Measurements from ENCODE around the gene PTPRD.
"Not testable (repeated sequence)": the region's sequence is repeated elsewhere in the genome, so short reads cannot be mapped to it uniquely, and the experiment has no call there.

The PTPRD gene

DNA sequence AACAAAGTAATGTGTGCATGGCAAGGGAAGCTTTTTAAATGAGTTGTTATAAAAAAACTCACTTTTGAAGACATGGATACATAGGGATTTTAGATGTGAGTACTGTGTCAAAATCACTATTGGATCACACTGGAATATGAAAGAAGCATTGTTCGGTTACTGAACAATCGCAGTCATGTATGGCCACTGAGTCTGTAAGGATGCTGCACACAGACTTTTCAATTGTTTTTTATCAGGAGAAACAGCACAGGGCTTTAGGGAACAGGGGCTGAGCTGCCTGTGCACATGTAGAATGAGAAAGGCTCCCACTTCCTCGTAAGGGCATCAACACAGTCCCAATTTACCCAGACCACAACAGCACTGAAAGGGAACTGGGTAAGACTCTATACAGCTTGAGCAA lies 1479.3 kb downstream of the PTPRD start:
- H3K27ac ChIP-seq: no peak overlapping the region
- DNase-seq (ENCODE audit: low read depth, low spot score): no peak

DNA sequence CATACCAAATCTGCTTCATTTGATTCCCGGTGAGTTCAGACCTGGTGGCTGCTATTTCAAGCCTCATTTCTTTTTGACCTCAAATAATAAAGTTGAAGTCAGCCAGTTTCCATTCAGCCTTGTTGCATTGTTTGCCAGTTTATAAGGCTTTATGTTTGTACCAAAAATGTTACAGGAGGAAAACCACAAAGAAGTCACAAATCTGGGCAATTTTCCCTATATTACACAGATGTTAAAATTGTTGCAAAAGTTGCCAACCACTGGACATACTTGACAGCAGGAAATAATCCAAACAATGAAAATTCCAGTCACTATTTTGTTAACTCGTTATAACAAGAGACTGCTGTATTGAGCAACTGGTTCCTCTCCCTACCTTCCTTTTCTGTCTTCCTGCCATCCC lies 1488.2 kb downstream of the PTPRD start:
- DNase-seq (ENCODE audit: low read depth, low spot score): no peak
- no peak overlapping the region for H3K27ac ChIP-seq

DNA sequence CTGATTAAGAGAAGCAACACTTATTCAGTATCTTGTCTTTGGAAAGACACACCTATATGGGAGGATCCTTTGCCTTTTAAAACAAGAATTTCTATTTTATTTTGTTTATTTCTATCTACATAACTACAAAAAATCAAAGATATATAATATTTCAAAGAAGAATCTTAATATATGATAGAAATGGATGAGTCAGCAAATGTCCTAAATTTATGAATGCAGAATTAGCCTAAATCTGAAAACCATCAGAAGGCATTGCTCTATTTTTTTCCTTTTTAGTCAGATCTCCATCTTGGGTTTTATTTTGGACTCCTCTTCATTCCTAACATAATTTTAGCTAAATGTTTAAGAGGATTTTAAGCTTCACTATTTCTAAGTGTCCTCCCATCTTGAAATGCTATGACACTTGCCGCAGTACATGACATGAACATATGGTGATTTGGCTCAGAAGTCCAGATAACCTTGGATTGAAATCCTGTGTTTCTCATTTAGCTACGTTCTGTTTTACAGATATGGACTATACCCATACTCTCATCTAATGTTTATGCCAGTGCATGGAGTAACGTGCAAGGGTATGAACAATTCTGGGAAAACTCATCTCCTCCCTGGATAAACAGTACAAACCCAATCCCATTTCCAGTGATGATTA lies 1490.4 kb downstream of the PTPRD start:
- DNase-seq (ENCODE audit: low read depth, low spot score): no peak
- no peak overlapping the region for H3K27ac ChIP-seq

DNA sequence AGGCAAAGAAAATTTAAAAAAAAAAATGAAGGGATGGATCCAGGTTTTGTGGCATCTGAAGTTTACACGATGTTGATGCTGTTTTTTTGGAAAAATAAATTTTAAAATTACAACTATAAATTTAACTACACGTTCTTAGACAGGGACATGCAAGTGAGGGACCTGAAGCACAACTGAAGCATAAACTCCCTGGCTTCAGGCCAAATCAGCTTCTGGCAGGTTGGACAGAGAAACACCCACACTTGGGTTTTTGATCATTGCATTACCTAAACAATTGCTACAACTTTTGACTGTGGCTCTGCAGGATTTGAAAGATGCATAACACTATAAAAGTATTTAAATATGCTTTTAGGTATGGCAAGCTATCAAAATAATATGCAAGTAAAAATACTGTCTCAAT lies 1494.9 kb downstream of the PTPRD start:
- H3K27ac ChIP-seq: no peak overlapping the region
- DNase-seq (ENCODE audit: low read depth, low spot score): no peak

DNA sequence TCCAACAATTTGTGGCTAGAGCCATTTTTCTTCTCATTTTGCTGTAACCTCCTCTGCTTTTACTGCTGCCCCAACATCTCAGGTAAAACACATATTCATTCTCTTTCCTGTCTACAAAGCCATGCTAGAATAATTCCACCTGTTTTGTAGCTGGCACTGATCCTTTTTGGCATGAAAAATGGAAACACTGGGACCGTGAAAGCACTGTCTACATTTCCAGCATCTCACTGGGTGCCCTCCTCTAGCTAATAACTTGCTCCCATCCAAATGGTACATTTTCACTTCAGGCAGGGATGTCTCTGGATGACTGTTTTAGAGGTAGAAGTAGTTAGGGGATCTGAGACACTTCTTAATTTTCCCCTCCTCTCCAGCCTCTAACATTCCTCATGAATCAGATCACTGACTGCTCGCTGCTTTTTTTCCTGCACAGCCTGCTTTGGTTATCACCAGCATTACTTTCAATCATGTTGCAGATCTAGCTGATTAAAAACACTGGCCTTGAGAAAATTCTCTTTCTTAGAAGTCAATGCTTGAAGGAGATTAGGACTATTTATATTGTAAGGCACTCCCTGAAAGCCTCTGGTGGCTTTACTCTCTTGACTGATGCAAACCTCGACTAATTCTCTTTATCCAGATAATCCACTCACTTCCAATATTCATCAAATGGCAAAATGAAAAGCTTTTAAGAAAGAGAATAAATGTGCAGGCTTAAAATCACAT lies 1500.6 kb downstream of the PTPRD start:
- H3K27ac ChIP-seq: no peak overlapping the region
- DNase-seq (ENCODE audit: low read depth, low spot score): no peak

DNA sequence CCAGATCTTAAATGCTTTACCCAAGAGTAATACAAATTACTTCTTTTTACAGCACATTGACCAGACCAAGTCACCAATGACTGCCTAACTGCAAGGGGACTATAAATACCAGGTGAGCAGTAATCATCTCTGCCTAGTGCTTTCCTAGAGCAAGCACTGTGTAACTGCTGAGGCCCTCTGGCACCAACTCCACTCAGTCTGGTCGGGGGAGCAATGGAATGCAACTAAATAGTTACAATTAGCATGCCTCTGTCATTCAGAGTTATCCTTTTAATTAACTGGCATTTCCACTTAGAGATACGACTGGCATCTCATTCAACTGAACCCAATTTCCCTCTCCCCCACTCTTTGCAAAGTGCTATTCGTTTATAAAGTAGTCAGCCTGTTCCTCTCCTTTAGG lies 1504.2 kb downstream of the PTPRD start:
- no peak overlapping the region for H3K27ac ChIP-seq
- no peak for DNase-seq (ENCODE audit: low read depth, low spot score)

DNA sequence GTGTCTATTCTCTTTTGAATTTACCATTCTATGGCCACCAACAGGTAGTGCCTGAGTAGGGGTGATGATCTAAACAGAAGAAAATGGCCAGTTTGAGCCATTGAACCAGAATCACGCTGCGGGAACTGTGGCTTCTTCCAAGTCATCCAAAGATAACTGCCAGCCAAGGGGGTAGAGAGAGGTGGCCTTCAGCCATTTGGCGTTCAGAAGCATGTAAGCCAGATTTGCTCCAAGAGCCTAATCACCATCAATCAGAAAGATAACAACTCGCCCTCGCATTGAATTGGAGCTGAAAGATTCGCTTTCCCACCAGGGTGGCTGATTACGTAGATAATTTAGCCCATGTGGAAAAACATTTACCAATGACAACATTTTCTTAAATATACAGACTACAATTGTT lies 1510.5 kb downstream of the PTPRD start:
- H3K27ac ChIP-seq: no peak overlapping the region
- no peak for DNase-seq (ENCODE audit: low read depth, low spot score)

DNA sequence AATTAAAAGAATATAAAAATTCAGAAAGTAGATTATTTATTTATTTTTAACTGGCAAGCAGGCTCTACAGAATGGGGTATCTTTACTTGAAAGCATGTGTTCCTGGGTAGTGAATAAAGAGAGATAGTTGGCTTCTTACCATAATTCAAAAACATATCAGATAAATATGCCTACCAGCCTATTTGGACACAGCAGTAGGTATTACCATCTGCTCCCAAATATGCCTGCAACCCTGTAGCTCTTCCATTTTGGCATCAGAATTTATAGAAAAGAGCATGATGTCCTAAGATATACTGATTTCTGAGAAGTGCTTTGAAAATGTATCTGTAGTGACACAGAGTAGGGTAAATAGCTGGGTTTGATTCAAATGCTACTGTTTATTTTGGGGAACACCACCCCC lies 1512.7 kb downstream of the PTPRD start:
- no peak for DNase-seq (ENCODE audit: low read depth, low spot score)
- no peak overlapping the region for H3K27ac ChIP-seq

DNA sequence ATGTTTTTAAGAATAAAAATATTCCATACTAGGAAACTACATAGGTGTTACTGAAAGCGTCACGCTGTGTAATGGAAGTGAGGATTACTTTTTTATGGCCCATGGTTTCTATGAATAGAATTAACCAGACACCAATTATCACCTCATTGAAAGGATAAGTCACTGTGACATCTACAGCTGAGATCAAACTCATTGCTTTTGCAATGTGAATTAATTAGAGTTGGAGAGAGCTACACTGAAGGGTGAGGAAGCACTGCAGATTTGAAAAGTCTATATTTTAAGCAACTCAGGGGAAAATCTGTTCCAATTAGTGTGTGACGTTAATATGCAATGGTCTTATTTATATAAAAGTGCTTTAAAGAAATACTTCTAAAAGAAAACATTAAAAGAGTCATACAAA lies 1513.2 kb downstream of the PTPRD start:
- no peak for DNase-seq (ENCODE audit: low read depth, low spot score)

DNA sequence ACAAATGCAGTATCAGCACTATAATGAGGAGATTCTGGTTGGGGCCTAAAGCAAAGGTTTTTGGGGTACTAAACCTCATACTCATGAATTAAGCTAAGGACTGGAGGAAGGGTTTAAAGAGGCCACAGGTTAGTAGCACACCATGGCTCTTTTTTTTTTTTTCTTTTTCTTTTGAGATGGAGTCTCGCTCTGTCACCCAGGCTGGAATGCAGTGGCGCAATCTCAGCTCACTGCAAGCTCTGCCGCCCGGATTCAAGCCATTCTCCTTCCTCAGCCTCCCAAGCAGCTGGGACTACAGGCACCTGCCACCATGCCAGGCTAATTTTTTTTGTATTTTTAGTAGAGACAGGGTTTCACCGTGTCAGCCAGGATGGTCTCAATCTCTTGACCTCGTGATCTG lies 1515.5 kb downstream of the PTPRD start:
- not testable (repeated sequence) for H3K27ac ChIP-seq; DNase-seq (ENCODE audit: low read depth, low spot score)

More for the DNA sequence above, 1513.2 kb downstream of the PTPRD start:
- H3K27ac ChIP-seq: no peak overlapping the region

DNA sequence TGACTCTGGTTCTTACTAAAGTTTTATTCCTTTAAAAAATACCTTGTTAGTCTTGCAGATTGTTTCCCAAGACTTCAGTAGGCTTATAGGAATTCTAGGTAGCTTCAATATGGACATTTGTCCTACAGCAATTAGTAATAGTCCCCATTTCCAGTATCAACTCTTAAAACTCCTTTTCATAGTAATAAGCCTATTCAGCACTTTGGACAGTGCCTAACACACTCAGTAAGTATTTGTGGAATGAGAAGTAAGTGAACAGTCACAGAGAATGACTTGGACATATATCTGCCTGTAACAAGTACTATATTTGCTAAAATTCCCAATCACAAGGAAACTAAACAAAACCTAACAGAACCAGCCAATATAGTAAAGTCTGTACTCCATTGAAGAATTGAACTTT lies 1521.4 kb downstream of the PTPRD start:
- H3K27ac ChIP-seq: no peak overlapping the region
- no peak for DNase-seq (ENCODE audit: low read depth, low spot score)

DNA sequence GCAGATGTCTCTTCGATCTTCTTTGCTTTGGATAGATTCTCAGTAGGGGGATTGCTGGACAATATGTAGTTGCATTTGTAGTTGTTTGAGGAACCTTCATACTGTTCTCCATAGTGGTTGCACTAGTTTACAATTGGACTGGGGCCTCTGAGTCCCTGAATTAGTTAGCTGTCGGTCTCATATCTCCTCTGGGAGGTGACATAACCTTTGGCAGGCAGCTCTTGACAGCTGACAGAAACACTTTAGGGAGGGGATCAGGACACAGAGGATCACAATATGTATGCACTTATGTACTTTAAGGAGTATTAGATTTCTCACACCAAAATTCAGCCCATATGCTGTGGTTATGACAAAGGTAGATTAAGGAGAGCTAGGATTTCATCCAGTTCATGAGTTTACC lies 1533.3 kb downstream of the PTPRD start:
- DNase-seq (ENCODE audit: low read depth, low spot score): no peak
- no peak overlapping the region for H3K27ac ChIP-seq

DNA sequence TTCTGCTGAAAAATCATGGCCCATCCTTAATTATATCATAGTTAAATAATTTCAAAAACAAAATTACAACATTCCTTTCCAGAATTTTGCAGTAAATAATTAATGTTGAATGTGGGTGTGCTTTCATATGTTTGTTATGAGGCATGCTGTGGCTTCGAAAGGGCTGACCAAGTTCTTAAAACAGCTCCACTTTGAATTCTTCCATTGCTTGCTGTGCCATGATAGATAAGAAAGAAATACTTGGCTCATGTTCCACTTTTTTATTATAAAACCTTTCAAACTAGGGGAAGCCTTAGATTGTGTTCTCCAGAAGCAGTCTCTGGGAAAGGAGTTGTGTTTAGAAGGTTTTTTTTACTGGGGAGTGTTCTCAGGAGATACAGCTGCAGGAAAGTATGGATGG lies 1534.5 kb downstream of the PTPRD start:
- no peak overlapping the region for H3K27ac ChIP-seq
- DNase-seq (ENCODE audit: low read depth, low spot score): no peak

DNA sequence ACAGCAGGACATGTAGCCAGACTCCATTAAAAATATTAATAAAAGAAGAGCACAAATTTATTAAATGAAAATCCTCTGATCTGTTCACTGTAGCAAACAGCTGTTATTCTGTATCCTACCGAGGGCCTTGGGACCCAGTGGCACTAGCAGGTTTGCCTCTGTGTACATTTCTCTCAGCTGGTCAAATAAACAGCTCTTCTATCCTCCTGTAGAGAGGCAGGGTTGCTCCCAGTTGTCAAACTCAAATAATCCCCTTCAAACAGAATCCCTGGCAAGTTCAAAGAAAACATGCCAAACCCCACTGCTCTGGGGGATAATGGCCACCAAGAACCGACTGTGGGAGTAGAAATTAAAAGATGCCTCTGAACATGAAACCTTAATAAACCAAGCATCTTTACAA lies 1551.2 kb downstream of the PTPRD start:
- no peak for DNase-seq (ENCODE audit: low read depth, low spot score)
- no peak overlapping the region for H3K27ac ChIP-seq

DNA sequence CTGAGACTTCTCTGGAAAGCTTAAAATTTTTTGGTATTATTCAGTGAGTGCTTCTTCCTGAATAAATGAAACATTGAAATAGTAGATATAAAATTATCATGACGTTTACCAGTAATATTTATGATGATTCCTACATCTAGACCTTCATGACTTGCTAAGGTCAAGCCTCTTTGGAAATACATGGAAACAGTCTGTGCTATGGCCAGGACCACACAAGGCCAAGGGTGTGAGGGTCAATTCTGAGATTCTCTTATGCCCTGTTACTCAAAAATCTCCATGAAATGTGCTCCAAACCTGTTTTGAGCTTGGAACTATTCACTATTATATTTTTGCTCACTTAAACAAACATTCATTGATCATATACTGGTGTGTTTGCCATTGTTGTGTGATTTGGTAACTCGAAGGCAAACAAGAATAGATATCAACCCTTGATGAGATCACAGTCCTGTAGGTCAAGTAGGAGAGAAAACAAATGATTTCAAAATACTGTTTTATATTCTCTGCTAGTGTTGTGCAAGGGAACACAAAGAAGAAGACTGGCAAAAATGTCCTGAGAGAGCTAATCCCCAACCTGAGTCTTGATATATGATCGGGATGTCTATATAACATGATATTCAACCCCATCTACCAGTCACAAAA lies 1558.3 kb downstream of the PTPRD start:
- H3K27ac ChIP-seq: no peak overlapping the region
- no peak for DNase-seq (ENCODE audit: low read depth, low spot score)

DNA sequence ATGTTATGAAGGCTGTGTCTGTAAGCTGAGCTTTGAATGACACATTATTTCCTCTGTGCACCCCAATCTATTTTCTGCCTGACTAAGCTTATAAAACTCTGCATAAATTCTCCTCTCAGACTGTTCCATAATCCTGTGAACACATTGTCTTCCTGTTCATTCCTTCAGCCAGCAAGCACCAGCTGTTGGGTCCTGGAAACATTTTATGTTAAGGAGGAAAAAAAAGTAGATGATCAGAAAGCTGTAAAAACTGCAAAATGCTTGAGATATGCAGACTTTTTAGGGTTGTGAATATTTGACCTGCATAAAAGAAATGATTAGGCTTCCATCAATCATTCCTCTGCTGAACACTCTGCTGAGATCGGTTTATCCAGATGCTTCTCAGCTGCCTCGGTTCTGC lies 1567.2 kb downstream of the PTPRD start:
- H3K27ac ChIP-seq: no peak overlapping the region
- no peak for DNase-seq (ENCODE audit: low read depth, low spot score)

DNA sequence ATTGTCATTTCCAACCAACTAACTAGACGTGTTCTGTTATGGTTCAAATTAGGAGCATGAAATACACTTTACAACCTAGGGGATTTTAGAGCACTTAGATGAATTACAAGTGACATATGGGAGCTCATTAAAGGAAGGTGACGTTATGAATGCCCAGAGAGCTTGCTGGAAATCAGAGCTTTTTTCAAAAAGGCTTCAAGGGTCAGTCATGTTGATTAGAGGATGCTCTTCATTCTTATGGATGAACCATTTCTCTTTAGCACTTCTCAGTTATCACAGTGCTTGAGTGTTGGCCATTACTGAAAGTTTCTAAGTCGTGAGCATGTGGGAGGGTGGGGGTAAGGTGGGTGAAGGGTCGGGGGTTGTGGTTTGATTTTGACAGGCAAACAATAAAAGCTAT lies 1567.7 kb downstream of the PTPRD start:
- DNase-seq (ENCODE audit: low read depth, low spot score): no peak
- no peak overlapping the region for H3K27ac ChIP-seq

DNA sequence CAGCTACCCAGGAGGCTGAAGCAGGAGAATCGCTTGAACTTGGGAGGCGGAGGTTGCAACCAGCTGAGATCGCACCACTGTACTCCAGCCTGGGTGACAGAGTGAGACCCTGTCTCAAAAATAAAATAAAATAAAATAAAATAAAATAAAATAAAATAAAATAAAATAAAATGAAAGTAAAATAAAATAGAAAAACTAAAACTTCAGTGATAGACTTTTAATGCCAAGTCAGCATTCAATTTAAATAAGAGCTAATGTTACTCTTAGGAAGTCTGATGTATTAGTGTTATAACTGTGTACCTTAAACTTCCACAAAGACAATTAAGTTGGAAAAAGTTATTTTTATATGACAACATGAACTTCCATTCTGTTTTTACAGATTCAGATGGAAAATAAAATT lies 1569.0 kb downstream of the PTPRD start:
- DNase-seq (ENCODE audit: low read depth, low spot score); H3K27ac ChIP-seq: not testable (repeated sequence)

DNA sequence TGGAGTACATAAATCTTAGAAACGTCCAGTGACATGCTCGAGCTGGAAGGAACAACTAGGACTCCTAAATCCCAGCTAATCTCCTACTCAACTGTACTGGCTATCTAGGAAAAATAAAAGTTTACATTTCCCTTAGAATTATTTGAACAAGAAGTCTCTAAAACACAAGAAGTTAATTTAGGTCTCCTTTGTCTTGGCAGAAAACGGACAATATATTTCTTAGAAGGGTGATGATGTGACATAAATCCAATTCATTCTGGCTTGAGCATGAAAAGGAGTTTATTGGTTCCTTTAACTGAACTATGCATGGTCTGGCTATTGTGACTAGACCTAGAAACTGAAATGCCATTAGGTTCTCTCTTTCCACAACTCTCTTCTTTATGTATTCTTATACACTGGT lies 1571.0 kb downstream of the PTPRD start:
- no peak for DNase-seq (ENCODE audit: low read depth, low spot score)
- no peak overlapping the region for H3K27ac ChIP-seq

DNA sequence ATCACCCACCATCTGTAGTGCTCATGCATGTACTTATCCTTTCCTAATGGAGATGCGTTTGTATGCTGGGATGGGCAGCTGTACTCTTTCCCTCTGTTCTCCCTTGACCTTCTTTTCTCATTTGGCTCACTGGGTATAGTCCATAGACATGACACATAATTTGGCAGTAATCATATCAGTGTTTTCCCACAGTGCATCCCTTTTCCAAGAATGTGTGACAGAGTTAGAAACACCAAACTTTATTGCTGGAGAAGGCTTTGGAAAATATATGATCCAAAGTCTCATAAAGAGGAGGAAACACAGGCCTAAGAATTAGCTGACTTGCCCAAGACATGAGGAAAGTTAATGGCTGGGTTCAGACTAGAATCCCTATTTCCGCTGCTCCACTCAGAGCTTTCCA lies 1579.8 kb downstream of the PTPRD start:
- H3K27ac ChIP-seq: no peak overlapping the region
- no peak for DNase-seq (ENCODE audit: low read depth, low spot score)

DNA sequence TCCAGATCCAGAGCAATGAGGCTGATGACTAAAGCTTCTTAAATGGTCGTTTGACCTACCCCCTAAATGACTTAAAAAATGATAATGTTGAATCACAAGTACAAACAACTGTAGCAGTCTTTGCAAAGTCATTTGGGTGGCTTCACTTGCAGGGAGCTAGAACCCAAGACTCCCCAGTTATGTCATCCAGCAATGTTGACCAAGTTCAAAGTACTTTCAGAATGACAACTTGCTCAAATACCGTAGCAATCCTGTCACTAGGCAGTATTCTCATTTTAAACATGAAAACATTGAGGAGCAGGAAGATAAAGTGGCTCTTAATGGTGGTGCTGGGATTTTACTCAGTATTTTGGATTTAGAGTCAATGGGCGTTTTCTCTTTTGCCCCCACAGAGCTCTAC lies 1596.2 kb downstream of the PTPRD start:
- no peak for DNase-seq (ENCODE audit: low read depth, low spot score)
- no peak overlapping the region for H3K27ac ChIP-seq

DNA sequence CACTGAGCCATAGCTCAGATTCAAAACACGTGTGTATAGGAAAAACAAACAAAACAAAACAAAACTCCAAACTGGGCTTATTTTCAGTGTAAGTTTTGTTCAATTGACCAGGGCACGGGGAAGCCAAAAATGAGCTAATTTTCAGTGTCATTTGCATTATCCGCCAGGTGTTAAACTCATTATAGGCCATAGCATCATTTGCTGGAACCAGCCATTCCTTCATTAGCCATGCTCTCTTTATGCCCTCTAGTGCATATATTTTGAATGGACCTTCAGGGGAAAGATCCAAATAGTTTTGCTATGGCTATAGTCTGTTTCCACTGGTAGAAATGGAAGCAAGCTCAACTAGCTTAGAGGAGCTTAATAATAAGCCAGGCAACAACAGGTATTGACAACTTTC lies 1608.0 kb downstream of the PTPRD start:
- DNase-seq (ENCODE audit: low read depth, low spot score): no peak
- H3K27ac ChIP-seq: no peak overlapping the region
